ENCODE measurements around the gene ZFP92. TPM values are rescaled to one million over a fixed set of nuclear protein-coding genes. Genes with fewer than 3 reads are reported as not detected.
"Not testable (repeated sequence)": the region's sequence is repeated elsewhere in the genome, so short reads cannot be mapped to it uniquely, and the experiment has no call there.

Gene ZFP92
- total RNA-seq, 1 donor from 2014 or later = 4.5 TPM

- H3K4me1 ChIP-seq = no peaks in the 10 kb centered on the region
- H3K27me3 ChIP-seq (ENCODE audit: low read depth) = no peaks in the 10 kb centered on the region
- no peak overlapping the region for H3K4me3 ChIP-seq
- intact Hi-C loops (cut with DNase I) = no loop called here
- DNase-seq (no peak), ATAC-seq (no peak)
- no peaks in the 10 kb centered on the region for H3K9me3 ChIP-seq
- no peaks in the 10 kb centered on the region for H3K36me3 ChIP-seq
- no peak overlapping the region for H3K27ac ChIP-seq
- TF ChIP-seq, protein P1, sequence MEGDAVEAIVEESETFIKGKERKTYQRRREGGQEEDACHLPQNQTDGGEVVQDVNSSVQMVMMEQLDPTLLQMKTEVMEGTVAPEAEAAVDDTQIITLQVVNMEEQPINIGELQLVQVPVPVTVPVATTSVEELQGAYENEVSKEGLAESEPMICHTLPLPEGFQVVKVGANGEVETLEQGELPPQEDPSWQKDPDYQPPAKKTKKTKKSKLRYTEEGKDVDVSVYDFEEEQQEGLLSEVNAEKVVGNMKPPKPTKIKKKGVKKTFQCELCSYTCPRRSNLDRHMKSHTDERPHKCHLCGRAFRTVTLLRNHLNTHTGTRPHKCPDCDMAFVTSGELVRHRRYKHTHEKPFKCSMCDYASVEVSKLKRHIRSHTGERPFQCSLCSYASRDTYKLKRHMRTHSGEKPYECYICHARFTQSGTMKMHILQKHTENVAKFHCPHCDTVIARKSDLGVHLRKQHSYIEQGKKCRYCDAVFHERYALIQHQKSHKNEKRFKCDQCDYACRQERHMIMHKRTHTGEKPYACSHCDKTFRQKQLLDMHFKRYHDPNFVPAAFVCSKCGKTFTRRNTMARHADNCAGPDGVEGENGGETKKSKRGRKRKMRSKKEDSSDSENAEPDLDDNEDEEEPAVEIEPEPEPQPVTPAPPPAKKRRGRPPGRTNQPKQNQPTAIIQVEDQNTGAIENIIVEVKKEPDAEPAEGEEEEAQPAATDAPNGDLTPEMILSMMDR (IDR thresholded peaks at IDR 0.05) = no peak
These were observed 23.9 kb upstream of the ZFP92 start for GRCh38 chrX:153387345-153387744.

DNA sequence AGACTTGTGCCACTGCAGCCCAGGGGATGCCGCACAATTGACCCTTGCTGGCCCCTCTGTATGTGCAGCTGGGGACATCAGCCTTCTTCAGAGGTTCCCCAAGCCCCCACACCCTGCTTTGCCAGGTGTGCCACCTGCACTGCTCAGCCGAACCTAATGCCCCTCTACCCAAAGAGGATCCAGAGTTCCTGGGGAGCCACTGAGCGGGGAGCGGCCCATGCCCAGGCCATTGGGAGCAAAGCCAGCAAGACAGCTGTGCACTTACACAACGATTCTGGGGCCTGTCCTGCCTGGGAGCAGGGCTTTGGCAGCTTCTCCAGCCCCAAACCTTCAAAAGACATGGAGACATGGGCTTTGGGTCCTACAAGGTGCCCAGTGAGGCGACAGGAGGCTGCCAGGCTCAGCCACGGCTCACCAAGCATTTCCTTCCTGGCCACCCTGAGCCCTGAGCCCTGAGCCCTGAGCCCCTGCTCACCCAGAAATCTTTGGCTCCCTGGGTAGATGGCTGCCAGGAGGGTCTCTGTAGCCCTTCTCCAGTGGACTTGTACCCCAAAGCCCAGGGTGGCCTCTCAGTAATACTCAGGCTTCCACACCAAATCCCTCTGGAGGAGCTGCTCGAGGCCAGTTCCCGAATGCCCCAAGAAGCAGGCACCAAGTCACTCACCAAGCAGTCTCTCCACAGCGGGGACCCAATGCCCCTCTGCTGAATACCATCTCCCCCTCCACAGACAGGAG is 23.1 kb upstream of the ZFP92 start:
- ATAC-seq = no peak
- intact Hi-C loops (cut with DNase I) = no loop called here
- Histone ChIP-seq H3K4me1 (no peaks in the 10 kb centered on the region), H3K4me3 (no peak overlapping the region), H3K27ac (no peak overlapping the region), H3K9me3 (no peaks in the 10 kb centered on the region), H3K36me3 (no peaks in the 10 kb centered on the region), H3K27me3 (ENCODE audit: low read depth) (no peaks in the 10 kb centered on the region)
- TF ChIP-seq, protein P1 (IDR thresholded peaks at IDR 0.05) = no peak
- no peak for DNase-seq

- intact Hi-C loops (cut with DNase I) = no loop called here
- DNase-seq (no peak), ATAC-seq (no peak)
- H3K27me3 ChIP-seq (ENCODE audit: low read depth) = no peaks in the 10 kb centered on the region
- no peaks in the 10 kb centered on the region for H3K9me3 ChIP-seq
- H3K36me3 ChIP-seq = no peaks in the 10 kb centered on the region
- TF ChIP-seq, protein P1 (IDR thresholded peaks at IDR 0.05) = no peak
- no peaks in the 10 kb centered on the region for H3K4me1 ChIP-seq
- no peak overlapping the region for H3K27ac ChIP-seq
- no peak overlapping the region for H3K4me3 ChIP-seq
These were observed 22.4 kb upstream of the ZFP92 start for GRCh38 chrX:153388722-153389459.

GRCh38 chrX:153389460-153389768 is 21.9 kb upstream of the ZFP92 start:
- DNase-seq; intact Hi-C loops (cut with DNase I); H3K27ac ChIP-seq; H3K4me1 ChIP-seq; H3K4me3 ChIP-seq; ATAC-seq; H3K27me3 ChIP-seq (ENCODE audit: low read depth); H3K9me3 ChIP-seq; H3K36me3 ChIP-seq: not testable (repeated sequence)

- H3K27ac ChIP-seq = no peak overlapping the region
- no peaks in the 10 kb centered on the region for H3K27me3 ChIP-seq (ENCODE audit: low read depth)
- no peaks in the 10 kb centered on the region for H3K9me3 ChIP-seq
- H3K4me1 ChIP-seq = no peaks in the 10 kb centered on the region
- ATAC-seq = no peak
- DNase-seq = no peak
- intact Hi-C loops (cut with DNase I) = no loop called here
- H3K4me3 ChIP-seq = no peak overlapping the region
- H3K36me3 ChIP-seq = no peaks in the 10 kb centered on the region
- TF ChIP-seq, protein P1 (IDR thresholded peaks at IDR 0.05) = no peak
These were observed 18.5 kb upstream of the ZFP92 start for GRCh38 chrX:153392642-153393321.

DNA sequence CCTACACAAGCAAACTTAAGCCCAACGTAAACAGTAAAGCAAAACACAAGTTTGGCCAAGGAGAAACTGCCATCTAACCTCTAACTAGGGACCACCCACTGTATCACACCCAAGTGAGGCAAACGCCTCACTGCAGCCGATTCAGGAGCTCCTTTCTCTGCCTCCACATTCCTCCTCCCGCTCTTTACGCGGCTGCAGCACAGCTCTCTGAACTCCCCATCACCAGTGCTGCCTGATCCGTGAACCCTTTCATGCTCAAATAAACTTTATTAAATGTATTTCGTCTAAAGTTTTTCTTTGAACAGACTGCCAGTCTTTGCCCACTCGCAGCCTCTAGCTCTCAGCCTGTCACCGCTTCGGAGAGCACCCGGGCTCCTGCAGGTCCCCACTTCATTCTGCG is 16.7 kb upstream of the ZFP92 start:
- DNase-seq (no peak), ATAC-seq (no peak)
- intact Hi-C loops (cut with DNase I) = no loop called here
- no peak overlapping the region for H3K4me3 ChIP-seq
- TF ChIP-seq, protein P1 (IDR thresholded peaks at IDR 0.05) = no peak
- H3K9me3 ChIP-seq = no peaks in the 10 kb centered on the region
- no peak overlapping the region for H3K27ac ChIP-seq
- H3K27me3 ChIP-seq (ENCODE audit: low read depth) = no peaks in the 10 kb centered on the region
- H3K36me3 ChIP-seq = no peaks in the 10 kb centered on the region
- H3K4me1 ChIP-seq = no peaks in the 10 kb centered on the region
